Measurements from ENCODE around the gene GALM.
"Not testable (repeated sequence)": the region's sequence is repeated elsewhere in the genome, so short reads cannot be mapped to it uniquely, and the experiment has no call there.

Gene GALM

DNA sequence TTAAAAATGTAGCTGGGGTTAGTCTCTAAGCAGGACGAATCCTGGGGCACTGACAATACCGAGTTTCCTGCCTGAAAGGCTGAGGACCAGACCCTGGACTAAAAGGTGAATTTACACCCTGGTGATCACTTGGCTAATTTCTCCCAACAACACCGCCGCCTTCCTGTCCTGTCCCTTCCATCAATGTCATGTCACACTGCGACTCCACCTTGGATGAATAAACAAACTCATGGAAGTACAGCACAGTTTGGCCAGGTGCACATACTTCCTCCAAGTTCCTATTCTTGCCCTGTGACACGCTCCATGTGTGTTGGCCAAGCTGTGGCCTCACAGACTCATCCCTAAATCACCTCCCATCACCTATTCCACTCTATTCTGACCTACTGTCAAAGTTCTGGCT, 15.9 kb upstream of the GALM start:
- DNase-seq (ENCODE audit: low read depth) = no peak

DNA sequence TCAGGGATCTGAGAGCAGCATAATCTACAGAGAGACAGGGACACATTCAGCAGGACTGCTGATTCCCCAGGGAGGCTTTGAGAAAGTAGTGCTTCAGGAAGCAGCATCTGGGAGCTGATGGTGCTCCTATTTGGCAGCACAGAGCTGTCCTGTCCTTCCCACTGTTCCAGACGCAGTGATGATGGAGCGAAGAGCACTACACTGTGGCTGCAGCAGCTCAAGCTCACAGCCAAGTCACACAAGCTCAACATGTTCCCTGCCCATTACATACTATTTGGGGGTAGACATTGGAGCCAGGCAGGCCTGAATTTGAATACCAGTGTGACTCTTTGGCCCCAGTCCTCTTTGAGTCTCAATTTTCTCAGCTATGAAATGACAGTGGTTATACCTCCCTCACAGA, 15.2 kb upstream of the GALM start:
- no peak for DNase-seq (ENCODE audit: low read depth)

DNA sequence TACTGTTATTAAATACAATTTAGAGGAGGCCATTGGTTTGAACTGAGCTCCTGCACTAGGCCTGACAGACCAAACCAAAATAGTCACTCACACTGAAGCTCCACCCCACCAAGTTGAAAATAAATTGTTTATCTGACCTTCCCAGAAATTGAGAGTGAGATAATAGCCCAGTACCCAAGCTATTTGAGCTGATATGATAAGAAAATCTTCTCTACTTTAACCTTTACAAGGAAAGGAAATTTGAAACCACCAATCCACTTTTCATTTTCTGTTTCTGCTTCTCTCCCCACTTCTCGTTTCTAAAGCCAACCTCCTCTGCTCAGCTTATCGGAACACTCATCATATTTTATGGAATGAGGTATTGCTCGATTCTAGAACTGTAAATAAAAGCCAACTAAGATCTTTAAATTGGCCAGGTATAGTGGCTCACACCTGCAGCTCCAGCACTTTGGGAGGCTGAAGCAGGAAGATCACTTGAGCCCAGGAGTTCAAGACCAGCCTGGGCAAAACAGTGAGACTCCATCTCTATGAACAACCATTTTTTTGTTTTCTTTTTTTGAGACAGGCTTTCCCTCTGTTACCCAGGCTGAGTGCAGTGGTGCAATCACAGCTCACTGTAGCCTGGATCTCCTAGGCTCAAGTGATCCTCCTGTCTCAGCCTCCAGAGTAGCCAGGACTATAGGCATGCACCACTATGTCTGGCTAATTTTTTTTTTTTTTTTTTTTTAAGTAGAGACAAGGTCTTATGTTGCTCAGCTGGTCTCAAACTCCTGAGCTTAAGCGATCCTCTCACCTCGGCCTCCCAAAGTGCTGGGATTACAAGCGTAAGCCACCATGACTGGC, 13.3 kb upstream of the GALM start:
- no peak for DNase-seq (ENCODE audit: low read depth)

DNA sequence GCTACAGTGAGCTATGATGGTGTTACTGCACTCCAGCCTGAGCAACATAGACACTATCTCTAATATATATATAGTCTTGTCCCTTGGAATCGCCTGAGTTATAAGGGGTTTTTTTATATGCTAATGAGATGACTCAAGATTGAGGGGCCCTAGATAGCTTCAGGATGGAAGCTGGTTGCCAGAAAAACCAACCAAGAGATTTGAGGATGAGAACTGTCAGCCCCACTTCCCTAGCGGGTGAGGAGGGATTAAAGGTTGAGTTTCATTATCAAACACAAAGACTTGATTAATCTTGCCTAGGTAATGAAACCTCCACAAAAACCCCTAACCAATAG, 12.6 kb upstream of the GALM start:
- no peak for DNase-seq (ENCODE audit: low read depth)

DNA sequence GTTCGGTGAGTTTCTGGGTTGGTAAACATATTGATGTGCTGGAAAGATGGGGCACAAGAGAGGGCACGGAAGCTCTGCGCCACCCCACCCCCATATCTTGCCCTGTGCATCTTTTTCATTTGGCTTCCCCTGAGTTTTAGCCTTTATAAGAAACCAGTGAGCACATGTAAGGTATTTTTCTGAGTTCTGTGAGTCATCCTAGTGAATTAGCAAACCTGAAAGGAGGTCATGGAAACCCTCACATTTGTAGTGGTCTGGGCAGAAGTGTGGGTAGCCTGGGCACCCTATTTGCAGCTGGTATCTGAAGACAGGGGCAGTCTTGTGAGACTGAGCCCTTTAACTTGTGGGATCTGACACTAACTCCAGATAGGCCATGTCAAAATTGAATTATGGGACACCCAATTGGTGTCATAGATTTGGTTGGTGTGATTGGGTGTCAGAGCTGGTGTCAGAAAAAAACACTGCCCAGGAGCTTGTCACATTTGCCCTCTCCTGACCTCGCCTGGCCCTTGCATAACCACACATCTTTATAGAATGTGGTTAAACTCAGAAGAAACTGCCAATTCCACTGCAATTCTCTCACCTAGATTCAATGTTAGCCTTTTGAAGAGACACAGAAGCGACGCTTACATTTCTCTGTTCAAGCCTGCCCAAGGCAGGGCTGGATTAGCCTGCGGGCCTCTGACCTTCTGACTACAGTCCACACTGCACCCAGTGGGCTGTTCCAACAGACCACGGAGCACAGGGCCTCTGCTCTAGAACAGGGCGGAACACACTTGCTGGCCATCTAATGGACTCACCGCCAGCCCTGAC, 12.0 kb upstream of the GALM start:
- DNase-seq (ENCODE audit: low read depth) = no peak

DNA sequence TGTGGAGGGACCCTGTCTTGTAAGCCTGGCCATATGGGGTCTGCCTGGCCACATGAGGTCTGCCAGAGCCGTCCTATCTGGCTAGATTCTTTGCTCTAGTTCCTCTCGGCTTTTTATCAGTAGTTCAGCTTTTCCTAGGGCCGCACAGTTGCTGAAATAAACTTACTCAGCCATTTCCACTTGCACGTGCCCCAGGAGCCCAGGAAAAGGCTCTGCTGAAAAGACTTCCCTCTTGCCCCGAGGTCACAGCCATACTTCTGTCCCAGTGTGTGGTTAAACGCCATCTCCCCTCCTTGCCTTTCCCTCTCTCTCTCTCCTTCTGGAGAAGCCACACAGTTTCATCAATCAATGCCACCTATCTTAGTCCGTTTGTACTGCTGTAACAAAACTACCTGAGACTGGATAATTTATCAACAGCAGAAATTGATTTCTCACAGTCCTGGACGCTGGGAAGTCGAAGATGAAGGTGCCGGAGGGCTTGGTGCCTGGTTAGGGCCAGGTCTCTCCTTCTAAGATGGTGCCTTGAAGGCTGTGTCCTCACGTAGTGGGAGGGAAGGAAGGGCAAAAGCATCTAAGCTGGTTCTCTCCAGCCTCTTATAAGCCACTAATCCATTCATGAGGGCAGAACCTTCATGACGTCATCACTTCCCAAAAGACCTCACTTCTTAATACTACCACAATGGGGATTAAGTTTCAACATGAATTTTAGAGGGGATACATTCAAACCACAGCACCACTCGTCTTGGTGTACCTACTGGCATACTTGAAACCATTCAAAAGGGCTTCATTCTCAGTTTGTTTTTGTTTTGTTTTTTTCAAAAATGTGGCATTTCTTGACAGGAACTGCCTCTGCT, 11.2 kb upstream of the GALM start:
- no peak for DNase-seq (ENCODE audit: low read depth)

DNA sequence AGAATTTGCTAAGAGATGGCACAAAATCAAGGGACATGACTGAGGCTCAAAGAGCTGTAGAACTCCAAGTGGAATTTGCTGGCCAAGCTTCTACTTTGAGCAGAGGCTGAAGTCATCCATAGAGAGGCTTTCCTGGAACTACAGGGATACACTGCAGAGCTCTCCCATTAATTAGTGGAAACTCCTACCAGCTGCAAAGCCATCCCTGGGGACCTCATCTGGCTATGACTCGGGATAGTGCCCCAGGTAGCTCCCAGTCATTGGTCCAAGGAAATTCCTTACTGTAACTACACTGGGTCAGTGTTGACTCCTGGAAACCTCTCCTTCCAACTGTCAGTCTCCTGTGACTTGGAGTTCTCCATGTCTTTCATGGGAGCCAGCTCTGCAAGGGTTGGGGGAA, 10.5 kb upstream of the GALM start:
- DNase-seq (ENCODE audit: low read depth) = no peak

DNA sequence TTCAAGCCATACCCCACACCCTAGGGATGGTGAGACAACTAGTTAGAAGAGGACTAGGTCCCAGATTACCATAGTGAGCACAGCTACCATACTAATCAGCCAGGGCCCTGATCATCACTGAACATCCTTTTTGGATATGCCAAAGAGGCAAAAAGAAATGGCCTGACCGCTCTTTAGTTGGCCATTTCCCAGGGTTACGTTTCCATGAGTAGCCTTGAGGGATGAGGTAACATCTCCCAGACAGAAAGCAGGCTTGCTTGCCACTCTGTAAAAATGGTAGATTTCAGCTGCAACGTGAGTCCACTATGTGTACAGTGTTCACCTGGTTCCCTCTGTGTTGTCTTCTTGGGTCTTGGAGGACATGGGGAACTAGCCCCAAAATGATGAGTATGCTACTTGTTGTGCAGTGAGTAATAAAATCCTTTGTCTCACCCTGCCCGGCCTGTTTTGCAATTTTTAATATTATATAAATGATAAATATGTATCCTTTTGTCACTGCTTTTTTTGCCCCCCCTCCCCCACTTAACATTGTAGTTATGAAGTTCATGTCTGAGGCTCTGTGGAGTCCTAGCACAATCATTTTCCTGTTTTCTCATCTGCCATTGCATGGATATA, 8.9 kb upstream of the GALM start:
- no peak for DNase-seq (ENCODE audit: low read depth)

DNA sequence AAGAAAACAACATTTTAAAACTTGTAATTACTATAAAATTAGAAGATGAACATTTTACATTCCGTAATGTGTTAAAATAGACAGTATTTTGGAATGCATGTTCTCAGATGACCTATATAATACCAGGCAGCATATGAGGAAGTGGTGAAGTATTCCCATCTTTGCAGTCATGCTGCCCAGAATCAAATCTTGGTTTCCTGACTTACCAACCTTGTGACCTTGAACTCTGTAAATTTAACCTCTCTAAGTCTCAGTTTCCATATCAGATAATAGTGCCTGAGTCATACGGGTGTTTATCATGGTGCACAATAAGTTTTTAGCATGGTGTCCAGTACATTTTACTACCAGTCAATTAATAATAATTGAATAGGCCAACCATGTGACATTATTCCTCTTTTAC, 7.3 kb upstream of the GALM start:
- no peak for DNase-seq (ENCODE audit: low read depth)

DNA sequence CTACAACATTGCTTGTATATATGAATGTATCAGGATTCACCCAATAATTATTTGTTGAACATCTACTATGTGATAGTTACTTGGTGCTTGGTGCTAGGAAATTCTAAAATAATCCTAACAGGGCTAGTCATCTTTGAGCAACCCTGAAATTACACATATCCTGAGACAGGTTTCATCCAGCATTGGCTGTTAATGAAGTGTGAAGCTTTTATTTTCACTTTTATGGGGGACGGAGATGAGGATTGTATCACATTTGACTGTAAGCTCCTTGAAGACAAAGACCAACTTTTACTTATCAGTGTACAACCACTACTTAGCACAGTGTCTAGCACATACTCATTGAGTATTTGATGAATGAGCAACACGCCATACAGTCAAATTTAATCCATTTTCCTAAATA, 6.8 kb upstream of the GALM start:
- DNase-seq (ENCODE audit: low read depth) = no peak

DNA sequence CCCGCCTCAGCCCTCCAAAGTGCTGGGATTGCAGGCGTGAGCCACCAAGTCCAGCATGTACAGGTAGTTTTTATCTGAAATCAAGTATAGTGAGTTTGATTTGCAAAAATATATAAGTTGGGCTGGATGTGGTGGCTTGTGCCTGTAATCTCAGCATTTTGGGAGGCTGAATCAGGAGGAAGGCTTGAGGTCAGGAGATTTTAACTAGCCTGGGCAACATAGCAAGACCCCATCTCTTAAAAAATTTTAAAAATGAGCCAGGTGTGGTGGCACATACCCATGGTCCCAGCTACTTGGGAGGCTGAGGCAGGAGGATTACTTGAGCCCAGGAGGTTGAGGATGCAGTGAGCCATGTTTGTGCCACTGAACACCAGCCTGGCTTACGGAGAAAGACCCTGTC, 5.6 kb upstream of the GALM start:
- no peak for DNase-seq (ENCODE audit: low read depth)

DNA sequence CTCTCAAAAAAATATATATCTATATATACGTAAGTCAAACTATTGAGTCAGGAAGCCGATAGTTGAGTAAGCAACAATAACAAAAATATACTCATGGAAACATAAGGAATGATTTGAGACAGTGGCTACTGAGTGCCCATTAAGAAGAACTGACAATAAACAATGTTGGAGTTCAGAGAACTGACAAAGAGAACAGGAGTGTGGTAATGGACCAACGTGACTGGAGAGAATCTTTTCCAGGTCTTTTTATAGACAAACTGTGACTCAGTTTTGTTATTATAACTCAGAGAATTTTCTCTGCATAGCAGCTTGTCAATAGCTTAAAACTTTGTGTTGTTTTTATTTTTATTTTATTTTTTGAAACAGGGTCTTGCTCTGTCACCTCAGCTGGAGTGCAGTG, 4.6 kb upstream of the GALM start:
- no peak for DNase-seq (ENCODE audit: low read depth)

DNA sequence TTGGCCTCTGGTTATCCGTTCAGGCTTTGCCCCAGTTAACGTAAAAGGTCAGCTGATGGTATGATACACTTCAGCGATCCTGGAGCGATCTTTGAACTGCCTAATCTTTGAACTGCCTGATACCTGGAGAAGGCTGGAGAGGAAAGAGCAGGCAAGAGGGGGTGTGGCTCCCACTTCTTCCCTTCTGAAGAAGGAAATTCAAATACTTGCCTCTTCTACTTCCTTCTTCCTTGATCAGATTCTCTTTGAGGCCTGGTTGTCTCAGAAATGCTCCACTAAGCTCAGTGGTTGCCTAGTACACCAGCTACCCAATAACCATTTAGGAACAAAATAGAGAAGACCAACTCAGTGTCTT, 619 bp downstream of the GALM start:
- DNase-seq (ENCODE audit: low read depth) = no peak

DNA sequence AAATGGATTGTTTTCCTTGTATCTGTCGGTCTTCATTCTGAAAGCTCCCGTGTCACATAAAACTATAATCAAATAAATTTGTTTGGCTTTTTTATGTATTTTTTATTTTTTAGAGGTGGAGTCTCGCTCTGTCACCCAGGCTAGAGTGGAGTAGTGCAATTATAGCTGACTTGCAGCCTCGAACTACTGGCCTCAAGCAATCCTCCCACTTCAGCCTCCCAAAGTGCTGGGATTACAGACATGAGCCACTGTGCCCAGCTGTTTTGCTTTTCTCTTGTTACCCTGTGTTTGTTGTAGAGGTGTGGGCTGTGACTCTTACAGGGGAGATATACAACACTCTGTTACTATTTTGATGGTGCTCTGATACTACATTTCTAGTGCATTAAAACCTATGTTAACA, 2.2 kb downstream of the GALM start:
- no peak for DNase-seq (ENCODE audit: low read depth)

DNA sequence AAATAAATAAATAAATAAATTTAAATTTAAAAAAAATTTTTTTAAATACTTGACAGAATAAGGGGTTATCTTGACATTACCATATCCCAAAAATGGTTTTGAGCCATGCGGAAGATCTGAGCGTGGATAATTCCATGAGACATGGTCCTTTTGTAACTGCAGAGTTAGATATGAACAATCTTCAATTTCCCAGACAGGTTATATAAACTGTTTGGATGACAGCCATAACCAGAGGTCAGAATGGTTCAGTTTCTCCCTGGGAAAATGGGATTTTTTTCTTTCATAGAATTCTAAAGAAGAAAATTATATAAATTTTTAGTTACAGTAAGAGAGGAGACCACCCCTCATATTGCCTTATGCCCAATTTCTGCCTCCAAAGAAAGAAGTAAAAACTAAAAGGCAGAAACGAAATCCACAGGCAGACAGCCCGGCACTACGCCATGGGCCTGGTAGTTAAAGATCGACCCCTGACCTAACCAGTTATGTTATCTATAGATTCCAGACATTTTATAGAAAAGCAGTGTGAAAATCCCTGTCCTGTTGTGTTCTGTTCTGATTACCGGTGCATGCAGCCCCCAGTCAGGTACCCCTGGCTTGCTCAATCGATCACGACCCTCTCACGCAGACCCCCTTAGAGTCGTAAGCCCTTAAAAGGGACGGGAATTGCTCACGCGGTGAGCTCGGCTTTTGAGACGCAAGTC, 3.0 kb downstream of the GALM start:
- no peak for DNase-seq (ENCODE audit: low read depth)

DNA sequence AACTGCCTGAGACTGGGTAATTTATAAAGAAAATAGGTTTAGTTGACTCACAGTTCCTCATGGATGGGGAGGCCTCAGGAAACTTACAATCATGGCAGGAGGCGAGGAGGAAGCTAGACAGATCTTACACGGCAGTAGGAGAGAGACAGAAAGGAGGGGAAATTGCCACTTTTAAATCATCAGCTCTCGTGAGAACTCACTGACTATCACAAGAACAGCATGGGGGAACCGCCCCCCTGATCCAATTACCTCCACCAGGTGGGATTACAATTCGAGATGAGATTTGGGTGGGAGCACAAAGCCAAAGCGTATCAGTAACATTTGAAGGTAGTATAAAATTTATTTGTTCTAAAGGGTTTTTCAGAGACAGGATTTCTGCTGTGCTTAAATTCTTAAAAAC, 5.4 kb downstream of the GALM start:
- DNase-seq (ENCODE audit: low read depth) = no peak

DNA sequence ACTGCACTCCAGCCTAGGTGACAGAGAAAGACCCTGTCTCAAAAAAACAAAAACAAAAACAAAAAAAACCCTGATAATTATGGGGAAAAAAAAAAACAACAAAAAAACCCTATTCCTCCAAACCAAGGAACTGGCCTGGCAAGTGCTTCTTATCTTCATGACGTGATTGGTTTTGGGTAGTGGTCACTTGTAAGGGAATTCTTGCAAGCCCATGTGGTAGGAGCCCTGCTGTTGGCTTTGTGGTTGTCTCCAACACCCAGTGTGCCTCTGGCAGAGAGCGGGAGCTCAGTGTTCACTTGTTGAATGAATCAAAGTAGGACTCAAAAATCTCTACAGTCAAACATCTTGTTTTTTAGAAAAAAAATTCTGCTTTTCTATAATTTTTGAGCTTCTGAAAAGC, 6.0 kb downstream of the GALM start:
- no peak for DNase-seq (ENCODE audit: low read depth)

DNA sequence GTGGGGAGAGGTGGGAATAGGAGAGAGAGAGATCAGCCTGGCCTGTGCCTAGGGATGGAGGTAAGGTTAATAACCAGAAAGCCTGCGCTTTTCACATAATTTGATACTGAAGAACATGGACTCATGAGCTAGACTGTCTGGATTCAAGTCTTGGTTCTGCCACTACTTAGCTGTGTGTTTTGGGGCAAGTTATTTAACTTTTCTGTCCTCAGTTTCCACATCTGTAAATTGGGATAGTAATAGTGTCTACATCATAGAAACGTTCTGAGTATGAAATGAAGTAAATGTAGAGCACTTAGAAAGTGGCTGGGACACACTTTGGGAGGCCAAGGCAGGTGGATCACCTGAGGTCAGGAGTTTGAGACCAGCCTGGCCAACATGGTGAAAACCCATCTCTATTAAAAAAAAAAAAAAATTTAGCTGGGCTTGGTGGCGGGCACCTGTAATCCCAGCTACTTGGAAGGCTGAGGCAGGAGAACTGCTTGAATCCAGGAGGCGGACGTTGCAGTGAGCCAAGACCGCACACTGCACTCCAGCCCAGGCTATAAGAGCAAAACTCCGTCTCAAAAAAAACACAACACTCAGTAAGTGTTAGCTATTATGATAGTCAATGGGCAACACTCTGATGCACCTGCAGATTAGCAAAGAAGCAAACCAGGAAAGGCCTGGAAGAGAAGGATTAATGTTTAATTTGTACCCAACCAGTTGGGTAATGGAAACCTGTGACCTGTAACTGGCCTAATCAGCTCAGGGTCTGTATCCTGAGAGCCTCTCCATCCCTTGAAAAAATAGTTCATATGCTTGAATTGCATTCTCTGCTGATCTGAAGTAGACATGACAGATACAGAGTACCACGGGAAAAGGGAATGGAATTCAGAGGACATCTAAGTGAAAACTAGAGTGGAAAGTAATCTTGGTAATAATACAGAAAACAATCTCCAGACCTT, 6.8 kb downstream of the GALM start:
- DNase-seq (ENCODE audit: low read depth) = no peak

DNA sequence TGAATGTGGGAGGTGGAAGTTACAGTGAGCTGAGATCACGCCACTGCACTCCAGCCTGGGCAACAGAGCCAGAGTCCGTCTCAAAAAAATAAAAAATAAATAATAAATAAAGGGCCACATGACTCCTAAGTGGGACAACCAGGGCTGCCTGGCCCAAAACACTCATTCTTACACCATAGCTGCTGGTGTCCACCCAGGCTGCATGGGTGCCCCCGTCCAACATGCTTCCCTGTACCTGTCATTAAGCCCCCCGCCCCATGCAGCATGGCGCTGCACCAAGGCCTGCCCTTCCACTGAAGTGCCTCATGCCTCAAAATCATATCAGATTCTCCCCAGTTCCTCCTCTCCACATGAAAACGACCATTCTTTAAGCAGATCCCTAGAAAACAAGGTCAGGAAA, 10.8 kb downstream of the GALM start:
- no peak for DNase-seq (ENCODE audit: low read depth)

DNA sequence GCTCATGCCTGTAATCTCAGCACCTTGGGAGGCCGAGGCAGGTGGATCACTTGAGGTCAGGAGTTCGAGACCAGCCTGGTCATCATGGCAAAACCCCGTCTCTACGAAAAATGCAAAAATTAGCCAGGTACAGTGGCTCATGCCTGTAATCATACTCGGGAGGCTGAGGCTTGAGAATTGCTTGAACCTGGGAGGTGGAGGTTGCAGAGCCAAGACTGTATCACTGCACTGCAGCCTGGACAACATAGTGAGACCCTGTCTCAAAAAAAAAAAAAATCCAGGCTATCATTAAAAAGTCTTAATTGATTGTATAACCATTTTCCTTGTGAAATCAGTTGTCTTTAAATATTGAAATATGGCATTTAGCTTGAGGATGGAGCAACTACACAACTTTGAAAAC, 15.0 kb downstream of the GALM start:
- DNase-seq (ENCODE audit: low read depth) = not testable (repeated sequence)
